Body of pancreas (tissue), 4 donors: ENCODE results near the gene TLN1.

ENCODE experiments used
- POLR2A ChIP-seq, 3 donors: fragments of 450-650 bp; IDR thresholded peaks; one replicate each; pipeline ENCODE4 v1.6.1; 2016; ENCODE audit warnings: antibody characterized with exemption in 3 of 3, mild to moderate bottlenecking in 2 of 3
- TF ChIP-seq, protein P1 (sequence below), 7 experiments: fragments of 450-650 bp in 4 of 7; fragments of 200-600 bp in 3 of 7; sonication (generic) in 3 of 7; IDR thresholded peaks; one replicate each; pipeline ENCODE4 v1.5.1; 2016 to 2019; ENCODE audit warnings: antibody characterized with exemption in 7 of 7

DNA sequence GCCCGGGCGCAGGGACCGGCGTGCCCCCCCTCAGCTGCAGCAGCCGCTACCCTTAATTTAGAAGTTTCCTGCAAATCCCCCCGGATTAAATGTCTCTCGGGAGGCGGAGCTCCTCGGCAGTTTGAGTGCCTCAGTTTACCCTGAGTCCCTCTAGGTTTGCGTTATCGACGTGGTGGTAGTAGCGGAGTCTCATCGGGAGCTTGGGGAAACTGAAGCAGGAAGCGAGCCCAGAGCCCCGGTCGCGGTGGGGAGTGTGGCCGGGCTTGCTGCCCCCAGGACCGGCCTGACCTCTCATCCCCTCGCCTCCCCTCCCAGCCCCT lies 41.7 kb downstream of the TLN1 start:
- TF ChIP-seq, protein P1, sequence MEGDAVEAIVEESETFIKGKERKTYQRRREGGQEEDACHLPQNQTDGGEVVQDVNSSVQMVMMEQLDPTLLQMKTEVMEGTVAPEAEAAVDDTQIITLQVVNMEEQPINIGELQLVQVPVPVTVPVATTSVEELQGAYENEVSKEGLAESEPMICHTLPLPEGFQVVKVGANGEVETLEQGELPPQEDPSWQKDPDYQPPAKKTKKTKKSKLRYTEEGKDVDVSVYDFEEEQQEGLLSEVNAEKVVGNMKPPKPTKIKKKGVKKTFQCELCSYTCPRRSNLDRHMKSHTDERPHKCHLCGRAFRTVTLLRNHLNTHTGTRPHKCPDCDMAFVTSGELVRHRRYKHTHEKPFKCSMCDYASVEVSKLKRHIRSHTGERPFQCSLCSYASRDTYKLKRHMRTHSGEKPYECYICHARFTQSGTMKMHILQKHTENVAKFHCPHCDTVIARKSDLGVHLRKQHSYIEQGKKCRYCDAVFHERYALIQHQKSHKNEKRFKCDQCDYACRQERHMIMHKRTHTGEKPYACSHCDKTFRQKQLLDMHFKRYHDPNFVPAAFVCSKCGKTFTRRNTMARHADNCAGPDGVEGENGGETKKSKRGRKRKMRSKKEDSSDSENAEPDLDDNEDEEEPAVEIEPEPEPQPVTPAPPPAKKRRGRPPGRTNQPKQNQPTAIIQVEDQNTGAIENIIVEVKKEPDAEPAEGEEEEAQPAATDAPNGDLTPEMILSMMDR (IDR thresholded peaks at IDR 0.05), result no peak
- TF ChIP-seq POLR2A (IDR thresholded peaks at IDR 0.05), result no peak
